ENCODE results near the gene TET2.

TET2 gene

DNA sequence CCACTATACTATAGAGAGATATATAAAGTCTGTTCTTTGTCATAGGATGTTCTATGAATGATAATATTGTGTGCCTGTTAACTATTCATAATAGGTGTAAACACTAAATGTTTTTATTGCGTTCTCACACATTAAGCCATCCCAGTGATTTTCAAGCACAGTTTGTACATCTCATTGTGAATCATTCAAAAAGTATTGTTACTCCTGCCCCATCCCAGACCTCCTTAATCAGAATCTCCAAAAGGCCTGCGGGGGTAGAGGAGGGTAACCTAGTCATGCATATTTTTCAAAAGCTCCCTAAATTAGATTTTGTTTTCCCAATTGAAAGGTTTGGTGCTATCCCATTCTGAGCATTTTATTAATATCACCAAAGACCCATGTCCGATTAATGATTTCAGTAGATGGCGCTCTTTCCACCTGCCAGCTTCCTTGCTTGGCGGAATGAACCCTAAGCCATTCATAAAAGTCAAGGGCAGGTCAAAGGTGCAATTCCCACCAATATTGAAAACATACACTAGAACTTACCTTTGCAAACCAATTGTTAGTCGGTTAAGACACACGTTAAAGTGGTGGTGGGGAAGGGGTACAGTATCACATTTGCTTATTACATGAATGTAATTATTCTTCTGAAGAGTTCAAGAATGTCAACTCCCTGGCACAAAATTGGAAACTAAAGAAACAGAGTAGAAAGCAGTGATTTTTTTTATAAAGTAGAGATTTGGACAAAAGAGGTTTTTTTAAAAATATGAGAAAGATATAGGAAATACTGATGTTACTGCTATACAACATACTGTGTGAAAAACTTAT, 5.8 kb upstream of the TET2 start:
- no peak for DNase-seq

GRCh38 chr4:105145156-105145902, 1.3 kb upstream of the TET2 start:
- peak; percentile 89 to 94 for DNase-seq

GRCh38 chr4:105145903-105146275, 787 bp upstream of the TET2 start:
- DNase-seq: peak in 1 of 2 donors; percentile 15

DNA sequence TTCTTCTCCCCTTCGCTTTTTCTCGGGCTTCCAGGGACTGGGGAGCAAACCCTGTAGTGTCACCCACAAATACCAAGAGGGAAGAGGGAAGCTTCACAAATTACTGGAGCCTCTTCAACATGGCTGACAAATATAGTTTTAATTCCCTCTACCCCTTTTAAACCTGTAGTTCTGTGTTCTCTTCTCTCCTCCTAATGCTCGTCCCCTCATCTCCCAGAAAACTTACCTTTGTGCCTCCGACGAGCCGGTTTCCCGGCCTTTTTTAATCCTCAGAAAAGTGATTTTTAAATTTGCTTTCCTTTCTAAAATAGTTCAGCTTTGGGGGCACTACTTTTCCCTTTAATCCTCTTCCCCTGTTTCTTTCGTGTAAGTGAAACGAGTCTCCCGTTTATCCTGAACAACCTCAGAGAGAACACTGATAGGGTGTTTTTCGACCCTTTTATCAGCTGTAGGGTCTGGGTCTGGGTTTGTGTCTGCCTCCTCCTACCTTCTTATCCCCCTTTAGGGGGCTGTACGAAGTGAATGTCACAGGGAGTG, 408 bp downstream of the TET2 start:
- no peak for DNase-seq

DNA sequence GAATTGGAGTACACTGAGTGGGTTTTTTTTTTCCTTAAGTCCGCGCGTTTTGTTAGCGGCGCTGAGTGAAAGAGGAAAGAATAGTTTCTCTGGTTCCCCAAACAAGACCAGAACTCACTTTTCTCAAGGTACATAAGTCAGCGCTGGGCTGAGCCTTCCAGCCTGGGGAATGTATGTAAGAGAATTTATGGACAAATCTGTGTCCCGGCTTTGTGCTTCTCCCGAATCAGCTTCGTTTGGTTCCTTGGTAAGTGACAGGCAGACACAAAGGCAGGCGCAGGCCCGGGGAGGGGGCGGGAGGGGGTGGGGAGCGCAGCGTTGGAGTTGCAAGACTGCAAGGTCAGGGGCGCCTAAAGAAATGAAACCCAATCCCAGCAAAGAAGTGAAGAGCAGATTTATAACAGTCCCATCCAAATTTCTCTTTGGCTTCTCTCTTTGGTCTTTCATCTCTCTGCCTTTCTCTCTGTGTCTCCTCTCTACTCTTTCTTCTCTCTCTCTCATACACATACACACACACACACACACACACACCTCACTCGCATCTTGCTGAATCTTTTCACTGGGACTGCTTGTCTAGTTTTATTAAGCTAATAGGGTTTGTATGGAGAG, 981 bp downstream of the TET2 start:
- peak; percentile 21 to 56 for DNase-seq

GRCh38 chr4:105148356-105148755, 1.7 kb downstream of the TET2 start:
- DNase-seq: peak in 1 of 2 donors; percentile 34

DNA sequence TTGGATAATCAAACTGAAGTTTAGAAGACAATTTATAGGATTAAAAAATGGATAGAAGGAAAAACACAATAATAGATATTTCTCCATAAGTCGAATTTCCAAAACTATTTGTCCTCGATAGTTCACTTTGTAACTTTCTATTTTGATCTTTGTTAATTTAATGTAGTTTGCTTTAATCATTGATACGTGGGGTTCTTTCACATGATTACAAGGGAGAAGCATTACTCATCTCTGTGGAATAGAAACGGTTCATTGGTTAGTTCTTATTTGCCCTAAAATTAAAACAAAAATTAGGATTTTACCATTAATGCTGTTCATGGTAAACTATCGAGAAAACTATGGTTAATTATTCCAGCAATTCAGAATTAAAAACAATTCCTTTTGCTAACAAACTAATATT, 2.1 kb downstream of the TET2 start:
- peak in 1 of 2 donors; percentile 30 for DNase-seq

GRCh38 chr4:105149771-105150170, 3.1 kb downstream of the TET2 start:
- peak; percentile 44 to 63 for DNase-seq

DNA sequence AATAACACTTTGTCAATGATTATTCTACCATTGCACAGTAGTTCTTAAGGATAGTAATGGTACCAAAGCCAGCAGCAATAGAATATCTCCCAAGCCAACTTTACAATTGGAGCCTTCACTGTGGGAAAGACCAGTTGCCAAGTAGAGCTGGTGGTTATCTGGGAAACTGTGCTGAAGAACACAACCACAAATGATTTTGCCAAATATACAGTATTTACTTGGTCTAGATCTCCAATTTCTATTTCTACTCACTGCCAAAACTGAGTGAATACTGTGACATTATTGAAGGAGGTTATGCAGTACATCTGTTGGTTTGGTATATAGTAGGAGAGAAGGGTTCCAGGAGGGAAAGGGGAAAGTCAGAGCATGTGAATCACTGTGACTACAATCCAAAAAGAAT, 3.8 kb downstream of the TET2 start:
- DNase-seq: no peak

DNA sequence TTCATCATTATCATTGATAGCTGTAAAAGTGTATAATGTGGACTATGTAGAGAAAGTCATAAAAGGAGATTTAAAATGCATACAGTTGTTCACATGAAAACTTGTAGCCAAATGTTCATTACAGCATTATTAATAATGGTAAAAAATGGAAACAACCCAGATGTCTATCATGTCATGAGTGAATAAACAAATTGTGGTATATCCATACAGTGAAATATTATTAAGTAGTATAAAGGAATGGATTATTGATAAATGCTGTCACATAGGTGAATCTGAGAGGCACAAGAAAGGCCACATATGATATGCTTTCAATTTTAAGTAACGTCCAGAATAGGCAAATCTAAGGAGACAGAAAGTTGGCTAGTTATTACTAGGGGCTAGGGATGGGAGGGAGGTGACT, 7.1 kb downstream of the TET2 start:
- DNase-seq: no peak

- no peak for DNase-seq
Observed at GRCh38 chr4:105154576-105154975, 7.9 kb downstream of the TET2 start.

DNA sequence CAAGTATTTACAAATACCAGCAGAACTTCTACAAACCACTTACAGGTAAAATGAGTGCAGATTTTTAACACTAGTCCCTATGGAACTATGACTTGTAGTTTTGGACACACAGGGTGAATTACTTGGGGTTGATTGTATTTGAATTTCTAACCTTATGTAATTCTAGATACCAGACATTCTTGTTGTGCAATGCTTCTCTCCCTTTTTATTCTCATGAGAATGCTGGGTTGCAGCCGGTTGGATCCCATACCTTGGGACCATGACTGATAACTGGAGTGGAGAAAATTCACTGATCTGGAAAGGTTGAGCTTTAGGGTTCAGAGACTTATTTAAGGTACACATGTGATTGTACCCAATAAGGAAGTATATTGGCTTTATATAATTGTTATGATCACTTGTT, 8.8 kb downstream of the TET2 start:
- no peak for DNase-seq

- DNase-seq: peak; percentile 46 to 66
Observed at GRCh38 chr4:105158837-105159236, 12.2 kb downstream of the TET2 start.

DNA sequence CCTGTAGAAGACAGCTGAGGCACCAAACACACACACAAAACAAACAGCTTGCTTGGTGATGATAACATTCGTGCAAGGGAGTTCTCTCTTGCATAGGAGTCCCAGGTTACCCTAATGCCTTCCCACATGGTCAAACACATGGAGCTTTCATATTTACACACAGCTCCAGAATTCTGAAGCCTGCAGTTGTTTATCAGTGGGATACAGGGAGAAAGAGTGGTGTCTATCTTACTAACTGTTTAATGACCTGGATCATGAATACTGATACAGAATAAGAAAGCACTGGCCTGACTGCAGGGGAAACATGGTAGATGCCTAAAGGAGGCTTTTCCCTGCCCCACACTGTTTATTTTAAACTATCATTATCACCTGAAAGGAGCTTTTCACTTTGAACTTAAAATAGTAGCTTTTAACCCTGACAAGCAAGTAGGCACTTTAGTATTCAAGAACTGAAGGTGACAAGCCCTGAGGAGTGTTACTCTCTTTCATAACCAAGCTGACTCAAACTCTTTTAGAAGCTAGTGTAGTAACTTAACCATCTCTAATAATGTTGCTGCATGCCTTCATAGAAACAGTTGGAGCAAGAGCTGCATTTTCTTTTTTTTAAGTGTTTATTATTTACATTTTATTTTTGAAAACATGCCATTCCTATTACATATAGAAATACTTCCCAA, 15.6 kb downstream of the TET2 start:
- no peak for DNase-seq

- DNase-seq: no peak
Observed at GRCh38 chr4:105164548-105164947, 17.9 kb downstream of the TET2 start.

DNA sequence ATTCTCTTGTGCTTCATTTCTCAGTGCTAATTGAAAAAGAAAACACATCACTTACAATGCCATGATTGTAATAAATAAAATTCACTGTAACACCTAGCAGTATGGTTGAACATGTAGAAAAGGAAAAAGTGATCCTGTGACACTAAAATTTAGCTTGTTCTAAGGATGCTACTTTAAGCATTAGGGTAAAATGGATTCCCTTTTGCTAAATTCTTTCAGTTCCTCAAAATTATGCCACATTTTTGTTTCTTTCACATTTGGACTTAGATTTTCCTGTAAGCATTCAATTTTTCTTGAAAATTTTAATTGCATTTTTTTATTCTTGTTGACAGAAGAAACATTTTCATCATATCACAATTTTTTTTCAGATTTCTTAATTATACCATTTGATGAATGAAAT, 19.4 kb downstream of the TET2 start:
- DNase-seq: no peak

DNA sequence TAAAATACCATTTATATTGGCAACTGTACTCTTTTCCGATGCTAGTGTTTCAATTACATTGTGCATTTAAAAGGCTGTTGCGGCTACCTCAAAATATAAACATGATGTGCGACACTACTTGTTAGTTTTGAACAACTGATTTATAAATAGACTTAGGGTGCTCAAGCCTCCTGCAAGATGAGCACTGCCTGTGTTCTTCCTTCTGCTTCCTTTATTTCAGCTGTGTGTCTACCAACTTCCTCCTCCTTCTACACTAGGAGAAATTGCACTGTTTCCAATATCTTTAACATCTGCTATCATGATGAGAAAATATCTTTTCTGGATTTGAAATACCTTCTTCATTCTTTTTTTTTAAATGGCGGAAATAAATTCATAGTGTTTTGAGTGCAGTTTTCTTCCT, 24.0 kb downstream of the TET2 start:
- peak in 1 of 2 donors; percentile 37 for DNase-seq

GRCh38 chr4:105171912-105172311, 25.2 kb downstream of the TET2 start:
- DNase-seq: no peak

DNA sequence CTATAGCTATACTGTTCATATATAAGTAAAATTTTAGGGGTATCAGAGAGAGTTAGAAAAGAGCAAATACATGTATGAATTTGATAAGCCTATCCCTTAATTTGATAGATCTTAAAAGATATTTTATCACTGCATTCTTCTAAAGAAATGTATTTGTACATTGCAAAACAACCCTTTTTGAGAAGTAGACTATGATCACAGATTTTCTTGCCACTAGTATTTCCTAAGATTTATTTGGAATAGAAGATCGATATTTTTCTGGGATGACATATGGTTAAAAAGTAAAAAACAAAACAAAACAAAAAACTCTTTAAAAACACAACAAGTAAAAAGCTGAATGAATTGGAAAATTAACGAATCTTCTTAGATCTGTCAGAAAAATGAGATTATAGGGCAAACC, 27.4 kb downstream of the TET2 start:
- DNase-seq: no peak

DNA sequence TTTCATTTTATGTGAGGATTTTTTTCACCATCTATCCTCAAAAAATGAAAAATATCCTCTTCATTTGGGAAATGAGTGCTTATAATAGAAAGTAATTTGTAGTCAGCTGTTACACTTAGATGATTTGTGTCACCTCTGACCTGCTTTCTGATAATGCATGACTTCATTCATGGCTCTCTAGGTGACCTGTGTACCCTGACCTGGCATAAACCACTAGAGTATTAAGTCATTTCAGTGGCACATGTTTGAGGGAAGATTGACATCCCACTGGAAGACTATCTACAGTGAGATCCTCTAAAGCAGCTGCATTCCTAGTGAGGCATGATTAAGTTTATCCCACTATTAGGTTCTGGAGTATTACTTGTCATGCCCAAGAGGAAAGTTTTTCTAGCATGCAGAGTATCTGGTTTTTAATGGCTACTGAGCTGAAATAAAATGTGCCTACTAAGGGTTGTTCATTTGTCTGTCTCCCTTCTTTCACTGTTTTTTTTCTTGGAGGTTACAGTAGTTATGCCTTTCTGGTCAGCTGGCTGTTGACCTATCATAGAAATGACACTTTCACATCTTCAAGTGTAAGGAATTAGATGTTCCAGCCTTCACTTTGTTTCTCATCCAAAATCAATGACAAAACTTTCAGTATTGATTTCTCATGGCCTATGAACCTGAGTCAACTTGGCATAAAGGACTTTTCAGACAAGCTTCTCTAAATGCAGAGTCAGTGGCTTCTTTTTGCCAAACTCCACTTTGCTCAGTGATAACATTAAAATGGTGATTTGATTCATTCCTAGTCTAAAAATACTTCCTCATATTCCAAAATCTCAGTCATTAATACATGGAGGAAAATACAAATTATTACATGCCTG, 33.1 kb downstream of the TET2 start:
- no peak for DNase-seq

DNA sequence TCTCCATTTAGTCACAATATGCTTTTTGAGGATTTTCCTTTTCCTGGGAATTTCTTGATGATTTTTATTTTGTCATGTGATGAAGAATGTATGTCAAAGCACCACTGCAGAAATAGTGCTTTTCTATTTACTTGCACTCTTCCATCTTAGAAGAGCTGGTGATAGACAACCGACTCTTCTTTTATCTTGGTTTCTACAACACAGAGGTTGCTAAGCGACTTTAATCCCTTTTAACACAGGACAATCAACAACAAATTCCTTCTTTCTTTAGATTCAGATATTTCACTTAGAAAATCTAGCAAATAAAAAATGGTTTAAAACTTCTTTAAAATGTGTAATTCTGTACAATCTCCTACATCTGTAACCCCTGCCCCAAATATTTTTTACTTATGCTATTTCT, 34.6 kb downstream of the TET2 start:
- DNase-seq: no peak

- DNase-seq: no peak
Observed at GRCh38 chr4:105182211-105182610, 35.5 kb downstream of the TET2 start.

Data from inflammatory macrophage treated with lipopolysaccharide for 1 hour (primary cell).